Right lobe of liver (tissue), 6 donors: ENCODE measurements around the gene TOPORS. TPM values are rescaled to one million over a fixed set of nuclear protein-coding genes. Genes with fewer than 3 reads are reported as not detected.

Source experiments
- ATAC-seq, 4 donors: fragments of 200-7000 bp; cut with Tn5 transposase; one replicate each; pipeline ENCODE4 v1.9.1; 2020; ENCODE audit warnings: mild to moderate bottlenecking in 4 of 4, moderate library complexity in 4 of 4
- DNase-seq, 3 donors: peaks; one replicate each; pipeline ENCODE4 v3.0.0-alpha.2; 2020
- H3K27ac ChIP-seq, 3 donors: fragments of 200-600 bp; one replicate each; pipeline ENCODE4 v1.8.0; 2022
- H3K27me3 ChIP-seq, 2 donors: fragments of 200-600 bp; one replicate each; pipeline ENCODE4 v1.8.0; 2022
- H3K36me3 ChIP-seq, 4 donors: fragments of 200-600 bp; sonication (generic) in 1 of 4; one replicate each; pipeline versions ENCODE4 v1.5.1 to v1.8.0; 2017 to 2022; ENCODE audit warnings: control low read depth in 1 of 4
- H3K4me1 ChIP-seq, 4 donors: fragments of 200-600 bp; sonication (generic) in 1 of 4; one replicate each; pipeline versions ENCODE4 v1.5.1 to v1.8.0; 2017 to 2022; ENCODE audit warnings: control low read depth in 1 of 4
- H3K4me3 ChIP-seq, 3 donors: fragments of 200-600 bp; one replicate each; pipeline ENCODE4 v1.8.0; 2022
- H3K9me3 ChIP-seq, 4 donors: fragments of 200-600 bp; sonication (generic) in 1 of 4; one replicate each; pipeline versions ENCODE4 v1.5.1 to v1.8.0; 2017 to 2022; ENCODE audit warnings: control low read depth in 1 of 4
- CTCF ChIP-seq, 4 donors: fragments of 200-600 bp in 3 of 4; fragments of 450-650 bp in 1 of 4; IDR thresholded peaks; one replicate each; pipeline versions ENCODE4 v1.5.1 to v1.8.0; 2016 to 2022; ENCODE audit warnings: antibody characterized with exemption in 4 of 4, mild to moderate bottlenecking in 2 of 4
- POLR2A ChIP-seq: fragments of 450-650 bp; IDR thresholded peaks from one replicate; pipeline ENCODE4 v1.6.1; 2017; ENCODE audit warnings: antibody characterized with exemption, mild to moderate bottlenecking
- WGBS: methylation state at CpG from one replicate; pipeline ENCODE4 v1.1.6; 2018; ENCODE audit warnings: low coverage, low lambda C conversion rate; ENCODE audit not compliant: insufficient coverage; ENCODE audit errors: missing lambda C conversion rate; 5-methylcytosine and 5-hydroxymethylcytosine counted together
- intact Hi-C, 2 donors: fragments of 100-400 bp; cut with DNase I; formaldehyde crosslinking; loops; one replicate each; pipeline versions ENCODE4 v1.11.2 to v1.14.1; 2022
- total RNA-seq, 6 experiments: library from RNA; depleted of rRNA in 2 of 6; stranded (reverse); fragments of >200 nt in 2 of 6; fragmentation: NEBNext Ultra II Directional in 3 of 6; extraction: Animal tissue kit (Norgen Biotek cat#: 25700) in 3 of 6; gene quantifications; one replicate each; pipeline versions ENCODE4 v1.1.0 to v1.2.4, GENCODE V29; 2016 to 2023
- donor health status: DM: no; HTN: yes; CAD: no.
- donor health status: DM: no; HTN: no; CAD: no.
- donor health status: DM: no; HTN: no; CAD: no.
- donor health status: DM: no; HTN: yes; CAD: no.
- donor health status: DM: no; HTN: yes; CAD: no.

TOPORS gene
- total RNA-seq, 6 experiments from 2014 or later: 6.0 to 9.6 (median 7.9) TPM

- no peak for DNase-seq
- Histone ChIP-seq H3K4me1 (peaks cover 0 to 5% (median under 1%) of the 10 kb centered on the region in 4 donors), H3K9me3 (no peaks in the 10 kb centered on the region), H3K4me3 (no peak overlapping the region), H3K36me3 (no peaks in the 10 kb centered on the region), H3K27ac (no peak overlapping the region), H3K27me3 (no peaks in the 10 kb centered on the region)
- no peak for ATAC-seq
- intact Hi-C loops: no loop called here
- WGBS: 11% methylated on average over 1 of the region's 1 CpG
- TF ChIP-seq POLR2A (no peak), CTCF (IDR thresholded peaks at IDR 0.05) (no peak)
Measured at GRCh38 chr9:32590898-32591297, 38.5 kb upstream of the TOPORS start.

- ATAC-seq: no peak
- WGBS: 39% methylated on average over 2 of the region's 2 CpGs
Measured at GRCh38 chr9:32590476-32590875, 38.1 kb upstream of the TOPORS start.

GRCh38 chr9:32589083-32589723 is 36.8 kb upstream of the TOPORS start:
- Histone ChIP-seq H3K4me3 (no peak overlapping the region), H3K27ac (no peak overlapping the region), H3K4me1 (peaks cover 0 to 5% (median under 1%) of the 10 kb centered on the region in 4 donors), H3K27me3 (no peaks in the 10 kb centered on the region), H3K36me3 (no peaks in the 10 kb centered on the region), H3K9me3 (no peaks in the 10 kb centered on the region)
- peak; percentile 85 to 96 (median 91) for ATAC-seq
- no peak for DNase-seq
- intact Hi-C loops: loop anchor here (5.0 to 10.0 kb wide), 2 partner anchors 376 to 383 kb away; no protein-coding TSS in a partner anchor
- TF ChIP-seq CTCF (IDR thresholded peaks at IDR 0.05) (peak; percentile 29 to 59 (median 54)), POLR2A (no peak)
- WGBS: 24% methylated on average over 6 of the region's 6 CpGs

More at GRCh38 chr9:32590476-32590875, 38.1 kb upstream of the TOPORS start:
- Histone ChIP-seq H3K27ac (no peak overlapping the region), H3K4me1 (peaks cover 0 to 5% (median under 1%) of the 10 kb centered on the region in 4 donors), H3K4me3 (no peak overlapping the region), H3K36me3 (no peaks in the 10 kb centered on the region), H3K9me3 (no peaks in the 10 kb centered on the region), H3K27me3 (no peaks in the 10 kb centered on the region)
- DNase-seq: no peak
- no peak for TF ChIP-seq CTCF (IDR thresholded peaks at IDR 0.05)
- no peak for TF ChIP-seq POLR2A
- intact Hi-C loops: no loop called here

- no peak for DNase-seq
- no peak overlapping the region for H3K4me3 ChIP-seq
- no peak for TF ChIP-seq POLR2A
- no peak for TF ChIP-seq CTCF (IDR thresholded peaks at IDR 0.05)
- no peaks in the 10 kb centered on the region for H3K27me3 ChIP-seq
- intact Hi-C loops: loop anchor here (5.0 to 10.0 kb wide), 2 partner anchors 377 to 384 kb away; no protein-coding TSS in a partner anchor
- H3K4me1 ChIP-seq: peaks cover 0 to 5% (median under 1%) of the 10 kb centered on the region in 4 donors
- no peaks in the 10 kb centered on the region for H3K9me3 ChIP-seq
- ATAC-seq: no peak
- no peak overlapping the region for H3K27ac ChIP-seq
- H3K36me3 ChIP-seq: no peaks in the 10 kb centered on the region
Measured at GRCh38 chr9:32587901-32588300, 35.5 kb upstream of the TOPORS start.
